OCI-LY1 (cell line): ENCODE measurements around the gene SLC38A4.

Experiments used
- H2AFZ ChIP-seq: fragments of 200-600 bp; sonication (generic), shearing (Covaris generic); 2 replicates; pipeline ENCODE4 v1.6.0; 2014; ENCODE audit warnings: antibody characterized with exemption, mild to moderate bottlenecking, low read length
- H3F3A ChIP-seq: fragments of 200-600 bp; sonication (generic), shearing (Covaris generic); 2 replicates; pipeline ENCODE4 v1.6.0; 2014; ENCODE audit warnings: mild to moderate bottlenecking, antibody characterized with exemption, low read length, moderate library complexity; ENCODE audit not compliant: insufficient read depth
- H3K27ac ChIP-seq: fragments of 200-600 bp; sonication (generic); 2 replicates; pipeline ENCODE4 v1.5.1; 2014; ENCODE audit warnings: low read length, mixed run types, mild to moderate bottlenecking, low read depth; ENCODE audit not compliant: poor library complexity, severe bottlenecking
- H3K27me3 ChIP-seq: fragments of 200-600 bp; sonication (generic); 2 replicates; pipeline ENCODE4 v1.6.0; 2014; ENCODE audit warnings: antibody characterized with exemption, mild to moderate bottlenecking, low read length, moderate library complexity; ENCODE audit not compliant: insufficient read depth
- H3K36me3 ChIP-seq: fragments of 200-600 bp; sonication (generic); 2 replicates; pipeline ENCODE4 v1.6.1; 2014; ENCODE audit warnings: mild to moderate bottlenecking, antibody characterized with exemption, low read length, moderate library complexity, mixed read lengths; ENCODE audit not compliant: insufficient read depth
- H3K4me1 ChIP-seq: fragments of 200-600 bp; sonication (generic); 2 replicates; pipeline ENCODE4 v1.5.1; 2014; ENCODE audit warnings: mild to moderate bottlenecking, low read length, moderate library complexity; ENCODE audit not compliant: insufficient read depth, severe bottlenecking
- H3K4me2 ChIP-seq: fragments of 200-600 bp; sonication (generic), shearing (Covaris generic); 2 replicates; pipeline ENCODE4 v1.6.1; 2014; ENCODE audit warnings: low read length
- H3K4me3 ChIP-seq: fragments of 200-600 bp; sonication (generic); 2 replicates; pipeline ENCODE4 v1.5.1; 2014; ENCODE audit warnings: low read length, low read depth, mild to moderate bottlenecking, mixed read lengths; ENCODE audit not compliant: poor library complexity, severe bottlenecking
- H3K79me2 ChIP-seq: fragments of 200-600 bp; shearing (Covaris generic); 2 replicates; pipeline ENCODE4 v1.6.1; 2016; ENCODE audit warnings: mixed run types, low read length, mixed read lengths; ENCODE audit not compliant: insufficient read depth
- H3K9ac ChIP-seq: fragments of 200-600 bp; sonication (generic), shearing (Covaris generic); 2 replicates; pipeline ENCODE4 v1.6.1; 2014; ENCODE audit warnings: mild to moderate bottlenecking, low read length, mixed read lengths
- H3K9me2 ChIP-seq: fragments of 200-600 bp; sonication (generic), shearing (Covaris generic); 2 replicates; pipeline ENCODE4 v1.6.1; 2014; ENCODE audit warnings: low read depth, mild to moderate bottlenecking, low read length, mixed read lengths
- H3K9me3 ChIP-seq: fragments of 200-600 bp; shearing (Covaris generic); 2 replicates; pipeline ENCODE4 v1.6.1; 2014; ENCODE audit warnings: low read length, mixed read lengths
- H4K20me1 ChIP-seq: fragments of 200-600 bp; sonication (generic), shearing (Covaris generic); 2 replicates; pipeline ENCODE4 v1.6.0; 2016; ENCODE audit warnings: mild to moderate bottlenecking, low read length; ENCODE audit not compliant: insufficient read depth
- CTCF ChIP-seq: fragments of 200-600 bp; sonication (generic), shearing (Covaris generic); IDR thresholded peaks from 2 replicates; pipeline ENCODE4 v1.5.1; 2017; ENCODE audit warnings: mild to moderate bottlenecking, antibody characterized with exemption, low read length, moderate library complexity, mixed read lengths
- EZH2 ChIP-seq: fragments of 200-600 bp; sonication (generic), shearing (Covaris generic); IDR thresholded peaks from 2 replicates; pipeline ENCODE4 v1.8.0; 2017; ENCODE audit warnings: borderline replicate concordance, mixed run types, mild to moderate bottlenecking, antibody characterized with exemption, low read length, moderate library complexity, mixed read lengths

SLC38A4 gene

DNA sequence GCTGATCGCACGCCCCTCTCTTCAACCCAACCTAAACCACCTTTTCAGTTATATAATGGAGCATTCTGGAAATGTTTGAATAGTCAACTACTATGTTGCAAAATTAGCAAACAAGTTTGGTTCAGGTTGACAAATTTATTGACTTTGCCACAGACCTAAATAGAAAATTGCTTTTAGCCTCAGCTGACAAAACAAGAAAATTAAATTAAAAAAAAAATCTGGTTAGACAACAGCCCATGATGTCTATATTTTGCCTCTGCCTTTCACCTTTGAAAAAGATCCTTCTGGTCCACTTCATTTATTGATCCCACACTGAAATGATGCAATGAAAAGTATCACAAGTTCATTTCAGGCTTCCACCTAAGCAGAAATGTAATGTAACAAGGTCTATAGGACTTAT, 17.5 kb downstream of the SLC38A4 start:
- H3K36me3 ChIP-seq: no peaks in the 10 kb centered on the region
- no peak overlapping the region for H3K9ac ChIP-seq
- H3F3A ChIP-seq: no peaks in the 10 kb centered on the region
- no peak overlapping the region for H3K4me3 ChIP-seq
- H3K79me2 ChIP-seq: no peaks in the 10 kb centered on the region
- no peaks in the 10 kb centered on the region for H3K4me1 ChIP-seq
- no peaks in the 10 kb centered on the region for H3K27me3 ChIP-seq
- H3K27ac ChIP-seq: no peak overlapping the region
- H3K9me3 ChIP-seq: no peaks in the 10 kb centered on the region
- H3K9me2 ChIP-seq: no peaks in the 10 kb centered on the region
- TF ChIP-seq EZH2 (no peak), CTCF (no peak)
- H4K20me1 ChIP-seq: no peaks in the 10 kb centered on the region
- no peak overlapping the region for H3K4me2 ChIP-seq
- H2AFZ ChIP-seq: no peak overlapping the region

- Histone ChIP-seq H3K79me2 (no peaks in the 10 kb centered on the region), H3K27ac (no peak overlapping the region), H3K36me3 (no peaks in the 10 kb centered on the region), H3F3A (no peaks in the 10 kb centered on the region), H3K27me3 (no peaks in the 10 kb centered on the region), H2AFZ (no peak overlapping the region), H3K9me2 (no peaks in the 10 kb centered on the region), H3K4me2 (no peak overlapping the region), H3K9ac (no peak overlapping the region), H3K4me3 (no peak overlapping the region), H3K9me3 (no peaks in the 10 kb centered on the region), H3K4me1 (no peaks in the 10 kb centered on the region), H4K20me1 (no peaks in the 10 kb centered on the region)
- TF ChIP-seq CTCF (no peak), EZH2 (no peak)
These were observed 21.7 kb downstream of the SLC38A4 start for GRCh38 chr12:46804054-46804453.

GRCh38 chr12:46803517-46803916, 22.3 kb downstream of the SLC38A4 start:
- Histone ChIP-seq H3K4me3 (no peak overlapping the region), H3F3A (no peaks in the 10 kb centered on the region), H3K4me1 (no peaks in the 10 kb centered on the region), H2AFZ (no peak overlapping the region), H3K4me2 (no peak overlapping the region), H3K9ac (no peak overlapping the region), H4K20me1 (no peaks in the 10 kb centered on the region), H3K36me3 (no peaks in the 10 kb centered on the region), H3K9me2 (no peaks in the 10 kb centered on the region), H3K79me2 (no peaks in the 10 kb centered on the region), H3K9me3 (no peaks in the 10 kb centered on the region), H3K27ac (no peak overlapping the region), H3K27me3 (no peaks in the 10 kb centered on the region)
- TF ChIP-seq EZH2: no peak
- no peak for TF ChIP-seq CTCF
